Inferior parietal cortex (tissue), 1 donor: ENCODE measurements around the gene IL18RAP.

ENCODE experiments used
- DNase-seq: peaks from one replicate; pipeline ENCODE4 v3.0.0-alpha.2; 2016; ENCODE audit errors: extremely low spot score

The IL18RAP gene

GRCh38 chr2:102421890-102422759 is 835 bp upstream of the IL18RAP start:
- DNase-seq: no peak

GRCh38 chr2:102423368-102423767 is 408 bp downstream of the IL18RAP start:
- no peak for DNase-seq

- no peak for DNase-seq
Observed at GRCh38 chr2:102424754-102425153, 1.8 kb downstream of the IL18RAP start.

DNA sequence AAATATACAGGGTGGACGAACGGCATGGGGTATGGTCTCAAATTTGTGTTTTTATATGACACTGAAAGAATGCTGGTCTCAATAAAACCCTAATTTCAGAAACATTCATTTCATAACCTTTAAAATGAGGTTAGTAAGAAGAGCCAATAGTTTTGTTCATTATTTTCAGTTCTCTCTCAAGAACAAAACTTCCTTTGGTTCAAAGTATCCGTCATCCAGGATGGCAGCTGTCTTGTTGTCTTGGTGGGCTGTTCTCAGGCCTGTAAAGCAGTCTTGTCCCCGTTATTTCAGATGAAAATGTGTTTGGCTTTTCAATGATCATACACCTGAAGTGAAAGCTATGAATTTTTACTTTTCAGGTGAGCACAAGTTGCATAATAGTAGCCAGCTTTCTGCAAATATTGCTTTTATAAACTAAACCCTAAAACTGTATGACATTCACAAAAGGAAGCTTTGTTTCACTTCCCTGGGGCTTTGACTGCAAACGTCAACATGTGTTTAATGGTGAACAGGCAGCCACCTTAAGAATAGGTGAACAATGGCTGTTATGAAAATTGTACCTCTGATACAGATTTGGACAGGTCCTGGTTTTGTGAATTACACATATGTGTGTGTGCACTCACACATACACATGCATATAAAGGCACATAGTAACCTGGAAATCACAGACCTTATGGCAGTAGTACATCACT is 2.6 kb downstream of the IL18RAP start:
- DNase-seq: no peak

GRCh38 chr2:102427249-102427648 is 4.3 kb downstream of the IL18RAP start:
- no peak for DNase-seq

DNA sequence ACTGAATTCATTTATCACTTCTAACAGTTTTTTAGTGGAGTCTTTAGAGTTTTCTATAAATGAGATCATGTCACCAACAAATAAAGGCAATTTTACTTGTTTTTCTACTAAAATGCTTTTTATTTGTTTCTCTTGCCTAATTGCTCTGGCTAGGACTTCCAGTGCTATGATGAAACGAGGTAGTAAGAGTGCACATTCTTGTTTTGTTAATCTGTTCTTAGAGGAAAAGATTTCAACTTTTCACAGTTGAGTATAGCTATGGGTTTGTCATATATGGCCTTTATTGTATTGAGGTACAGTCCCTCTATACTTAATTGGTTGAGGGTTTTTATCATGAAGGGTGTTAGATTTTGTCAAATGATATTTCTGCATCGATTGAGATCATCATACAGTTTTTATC is 5.6 kb downstream of the IL18RAP start:
- no peak for DNase-seq

DNA sequence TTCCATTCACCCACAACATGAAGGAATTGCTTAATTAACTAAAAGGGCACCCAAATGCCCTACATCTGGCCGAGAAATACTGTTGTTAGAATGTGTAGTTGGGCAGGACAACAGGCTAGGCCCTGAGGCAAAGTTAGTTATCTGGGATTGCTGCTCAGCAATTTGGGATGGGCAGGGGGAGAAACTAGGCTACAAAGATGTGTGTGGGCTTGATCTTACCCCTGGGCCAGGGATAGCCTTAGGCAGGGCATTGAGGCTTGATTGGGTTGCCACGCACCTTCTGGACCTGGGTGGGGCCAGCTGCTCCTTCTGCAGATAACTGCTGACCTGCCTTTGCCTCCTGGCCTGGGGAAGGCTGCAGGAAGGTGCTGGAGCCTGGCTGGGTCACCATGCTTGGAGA is 9.4 kb downstream of the IL18RAP start:
- no peak for DNase-seq

DNA sequence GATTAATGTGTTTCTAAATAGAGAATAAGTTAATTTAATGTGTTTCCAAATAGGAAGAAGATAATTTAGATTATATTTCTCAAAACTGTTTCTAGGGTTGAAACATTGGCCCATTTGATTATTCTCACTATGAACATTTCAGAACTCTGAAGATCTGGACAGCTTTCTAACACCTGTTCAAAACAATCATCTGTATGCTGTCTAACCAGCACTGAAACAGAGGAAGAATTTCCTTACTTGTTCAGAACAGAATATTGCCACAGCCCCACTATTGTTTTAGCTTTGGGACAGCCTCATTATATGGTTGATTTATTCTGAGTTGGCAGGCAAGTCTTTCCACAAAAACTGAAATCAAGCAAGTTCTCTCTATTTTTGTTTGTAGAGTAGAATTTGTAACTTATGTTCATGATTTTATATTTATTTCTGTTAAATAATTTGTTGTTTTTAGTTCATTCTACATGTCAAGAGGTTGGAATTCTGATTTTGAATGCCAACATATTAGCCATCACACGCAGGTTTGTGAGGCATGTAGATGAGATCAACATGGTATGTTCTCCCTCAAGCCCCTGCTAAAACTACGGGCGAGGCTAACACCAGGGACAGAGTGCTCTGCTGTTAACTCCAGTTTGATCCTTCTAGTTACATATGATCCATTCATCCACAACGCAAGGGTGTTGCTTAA is 11.2 kb downstream of the IL18RAP start:
- DNase-seq: no peak

DNA sequence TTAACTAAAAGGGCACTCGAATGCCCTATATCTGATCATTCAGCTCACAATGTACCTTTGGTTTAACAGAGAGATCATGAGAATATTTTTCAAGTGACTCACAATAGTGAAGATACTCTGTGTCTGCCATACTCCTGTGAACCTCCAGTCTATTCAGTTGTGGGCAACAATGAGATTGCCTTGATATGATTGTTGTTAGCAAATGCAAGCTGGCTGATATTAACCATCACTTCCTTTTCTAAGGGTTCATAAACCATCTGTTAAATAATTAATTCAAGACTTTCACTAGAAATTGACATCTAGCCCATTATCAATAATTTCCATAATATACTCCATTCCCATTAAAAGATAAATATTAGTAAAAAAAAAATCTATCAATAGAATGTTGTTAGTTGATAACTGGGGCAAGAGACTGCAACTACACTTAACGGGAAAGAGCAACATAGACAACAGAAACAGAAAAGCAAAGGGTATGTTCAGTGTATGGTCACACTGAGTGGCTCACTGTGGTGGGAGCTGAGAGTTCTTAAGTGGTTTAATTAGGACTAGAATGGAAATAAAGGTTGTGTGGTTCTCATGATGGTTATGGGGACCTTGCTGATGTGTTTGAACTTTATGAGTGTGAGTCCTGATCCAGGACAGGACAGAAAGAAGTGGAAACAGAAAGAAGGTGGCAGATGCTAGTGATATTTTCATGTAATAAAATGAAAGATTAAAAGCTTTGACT is 11.9 kb downstream of the IL18RAP start:
- no peak for DNase-seq

- no peak for DNase-seq
Observed at GRCh38 chr2:102435741-102436140, 12.8 kb downstream of the IL18RAP start.

DNA sequence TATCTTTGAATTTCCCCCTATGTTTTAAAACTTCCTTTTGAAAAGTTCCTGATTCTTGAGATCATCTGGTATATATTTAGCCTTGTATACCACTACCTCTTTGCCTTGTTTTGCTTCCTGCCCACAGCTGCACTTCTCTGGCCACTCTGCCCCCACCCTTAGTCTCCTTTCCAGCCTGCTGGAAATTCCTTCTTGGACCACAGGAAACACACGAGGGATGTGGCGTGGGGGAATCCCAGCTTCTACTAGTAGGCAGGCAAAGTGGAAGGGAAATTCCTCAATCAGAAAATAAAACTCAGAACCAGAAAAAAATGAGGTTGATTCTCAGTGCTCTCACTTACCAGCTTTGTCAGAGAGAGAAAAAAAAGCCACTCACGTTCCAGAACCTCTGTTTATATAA is 13.4 kb downstream of the IL18RAP start:
- no peak for DNase-seq

DNA sequence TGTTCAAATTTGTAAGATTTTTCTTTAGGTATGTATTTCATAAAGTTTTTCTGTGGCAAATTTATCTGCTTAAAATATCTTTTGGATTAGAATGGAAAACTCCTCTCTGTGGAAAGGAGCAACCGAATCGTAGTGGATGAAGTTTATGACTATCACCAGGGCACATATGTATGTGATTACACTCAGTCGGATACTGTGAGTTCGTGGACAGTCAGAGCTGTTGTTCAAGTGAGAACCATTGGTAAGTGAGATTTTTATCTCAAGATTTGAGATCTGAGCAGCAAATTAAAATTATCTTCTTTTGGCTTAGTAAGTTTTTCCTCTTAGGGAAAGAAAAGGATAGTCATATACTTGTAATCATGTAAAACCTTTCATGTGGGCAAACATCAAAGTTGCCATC is 14.2 kb downstream of the IL18RAP start:
- no peak for DNase-seq

DNA sequence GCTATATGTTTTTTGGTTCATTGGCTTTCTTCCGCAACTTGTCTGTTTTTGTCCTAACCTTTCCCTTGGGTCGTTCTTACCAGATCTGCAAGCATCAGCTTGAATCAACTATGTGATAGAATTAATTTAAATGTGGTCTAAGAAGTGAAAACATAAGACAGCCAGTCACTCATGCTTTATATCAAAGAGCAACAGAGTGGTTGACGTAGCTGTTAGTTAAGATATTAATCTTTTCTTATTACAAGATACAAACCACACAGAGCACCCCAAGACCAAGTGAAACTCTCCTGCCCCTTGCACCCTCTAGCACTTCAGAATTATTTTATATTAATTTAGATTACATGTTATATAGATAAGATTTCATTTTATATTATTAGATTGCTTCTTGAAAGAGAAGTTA is 15.2 kb downstream of the IL18RAP start:
- DNase-seq: no peak

DNA sequence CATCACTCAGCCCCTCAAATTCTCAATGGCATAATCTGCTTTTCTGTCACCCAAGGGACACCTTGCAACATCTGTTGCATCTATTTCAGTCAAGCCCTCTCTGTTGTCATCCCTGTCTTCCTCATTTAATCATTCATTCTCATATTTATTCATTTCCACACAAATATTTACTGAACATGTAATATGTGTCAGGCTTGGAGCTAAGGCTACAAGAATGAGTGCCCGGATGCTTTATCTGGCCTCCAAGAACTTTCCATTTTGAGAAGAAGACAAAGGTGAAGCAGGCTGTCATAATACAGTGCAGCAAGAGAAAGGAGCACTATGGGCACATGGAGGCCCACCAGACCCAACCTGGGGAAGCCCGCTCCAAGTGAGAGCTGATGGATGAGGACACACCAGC is 15.6 kb downstream of the IL18RAP start:
- DNase-seq: no peak

GRCh38 chr2:102439065-102439695 is 16.2 kb downstream of the IL18RAP start:
- DNase-seq: no peak

GRCh38 chr2:102442967-102443828 is 20.2 kb downstream of the IL18RAP start:
- peak; percentile 67 for DNase-seq

DNA sequence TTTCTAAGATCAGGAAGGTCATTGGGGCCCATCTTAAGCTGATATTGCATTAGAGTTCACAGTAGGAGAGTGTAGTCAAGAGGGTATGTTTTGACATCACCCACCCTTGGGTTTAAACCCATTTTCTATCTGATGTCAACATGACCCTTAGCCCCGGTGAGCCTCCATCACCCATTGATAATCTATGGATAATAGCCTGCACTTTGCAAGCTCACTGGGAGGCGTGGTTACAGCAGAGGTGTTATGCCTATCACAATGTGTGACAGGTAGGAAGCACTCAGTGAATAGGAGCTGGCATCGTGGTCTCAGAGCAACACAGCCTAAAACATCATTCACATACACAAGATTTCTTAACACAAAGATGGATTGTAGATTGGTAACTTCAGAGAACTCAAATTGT is 21.3 kb downstream of the IL18RAP start:
- DNase-seq: no peak

- no peak for DNase-seq
Observed at GRCh38 chr2:102446936-102447335, 24.0 kb downstream of the IL18RAP start.

DNA sequence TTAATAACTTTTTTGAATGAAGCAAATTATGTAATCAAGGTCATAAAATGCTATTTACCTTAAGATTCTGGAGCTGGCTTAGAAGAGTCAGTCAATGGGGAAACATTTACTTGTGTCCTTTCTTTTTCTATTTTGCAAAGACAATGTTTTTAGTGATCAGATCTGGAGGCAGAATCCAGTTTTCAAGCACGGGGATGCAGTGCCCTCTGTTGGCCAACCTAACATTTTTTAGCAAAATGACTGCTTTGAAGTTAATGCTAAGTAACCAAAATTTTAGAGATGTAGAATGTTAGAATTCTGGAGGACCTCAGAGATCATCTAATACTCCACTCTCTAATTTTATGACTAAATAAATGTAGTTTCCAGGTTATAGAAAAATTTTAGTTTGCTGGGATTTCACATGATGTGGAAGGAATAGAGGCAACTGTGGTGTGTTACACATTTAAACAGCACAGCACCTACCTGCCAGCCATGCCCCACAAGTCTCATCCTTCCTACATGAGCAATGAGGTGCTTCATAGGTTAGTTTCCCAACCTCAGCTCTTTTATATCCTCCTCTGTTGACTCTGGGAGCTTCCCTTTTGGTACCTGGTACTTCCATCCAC is 26.5 kb downstream of the IL18RAP start:
- peak; percentile 68 for DNase-seq

DNA sequence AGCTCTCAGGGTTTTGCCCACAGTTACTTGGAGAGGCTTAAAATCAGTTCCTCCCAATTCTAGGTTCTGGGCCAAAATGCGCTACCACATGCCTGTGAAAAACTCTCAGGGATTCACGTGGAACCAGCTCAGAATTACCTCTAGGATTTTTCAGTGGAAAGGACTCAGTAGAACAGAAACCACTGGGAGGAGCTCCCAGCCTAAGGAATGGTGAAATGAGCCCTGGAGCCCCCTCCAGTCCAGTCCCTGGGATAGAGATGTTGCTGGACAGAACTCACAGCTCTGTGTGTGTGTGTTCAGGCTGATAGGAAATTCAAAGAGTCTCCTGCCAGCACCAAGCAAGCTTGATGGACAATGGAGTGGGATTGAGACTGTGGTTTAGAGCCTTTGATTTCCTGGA is 29.0 kb downstream of the IL18RAP start:
- DNase-seq: no peak
